Measurements from ENCODE around the gene BMI1.

DNA sequence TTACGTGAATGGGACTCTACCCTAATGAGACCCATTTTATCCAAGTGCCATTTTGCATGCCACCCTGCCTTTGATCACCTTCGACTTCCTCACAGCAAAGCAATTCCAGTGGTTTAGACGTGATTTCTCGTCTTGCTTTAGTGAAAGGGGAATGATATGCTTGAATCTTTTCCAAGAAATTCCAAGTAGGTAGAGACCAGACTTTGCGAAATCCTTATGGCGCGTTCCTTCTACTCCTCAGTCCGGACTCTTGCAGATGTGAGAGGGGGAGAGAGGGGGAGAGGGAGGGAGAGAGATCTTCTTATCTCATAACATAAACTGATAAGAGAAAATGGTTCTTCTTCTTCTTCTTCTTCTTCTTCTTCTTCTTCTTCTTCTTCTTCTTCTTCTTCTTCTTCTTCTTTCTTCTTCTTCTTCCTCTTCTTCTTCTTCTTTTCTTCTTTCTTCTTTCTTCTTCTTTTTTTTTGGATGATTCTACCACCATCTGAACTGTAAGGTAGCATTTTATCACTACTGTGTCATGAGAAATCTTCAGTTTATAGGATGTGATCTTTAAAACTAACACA, 25.3 kb downstream of the BMI1 start:
- no peak for TF ChIP-seq CTCF (IDR thresholded peaks at IDR 0.05; ENCODE audit: poor library complexity)
- no peak for TF ChIP-seq EZH2 (IDR thresholded peaks at IDR 0.05; ENCODE audit: borderline replicate concordance)
